Measurements from ENCODE around the gene ING3.
A peak's percentile ranks its signal among the peaks of the same experiment; 100 is the strongest.

The ING3 gene

GRCh38 chr7:121005996-121006584 lies 55.5 kb downstream of the ING3 start:
- DNase-seq: no peak

GRCh38 chr7:121006711-121007315 lies 56.2 kb downstream of the ING3 start:
- no peak for DNase-seq

GRCh38 chr7:121008816-121009215 lies 58.2 kb downstream of the ING3 start:
- no peak for DNase-seq

GRCh38 chr7:121011401-121011800 lies 60.8 kb downstream of the ING3 start:
- DNase-seq: no peak

- no peak for DNase-seq
Observed at GRCh38 chr7:121012170-121012874, 61.7 kb downstream of the ING3 start.

- no peak for DNase-seq
Observed at GRCh38 chr7:121012919-121013318, 62.3 kb downstream of the ING3 start.

GRCh38 chr7:121015560-121015959 lies 65.0 kb downstream of the ING3 start:
- DNase-seq: no peak

GRCh38 chr7:121016966-121017365 lies 66.4 kb downstream of the ING3 start:
- no peak for DNase-seq

- no peak for DNase-seq
Observed at GRCh38 chr7:121017586-121017985, 67.0 kb downstream of the ING3 start.

GRCh38 chr7:121019018-121019417 lies 68.4 kb downstream of the ING3 start:
- no peak for DNase-seq

- DNase-seq: no peak
Observed at GRCh38 chr7:121020249-121020988, 69.8 kb downstream of the ING3 start.

GRCh38 chr7:121020989-121021969 lies 70.7 kb downstream of the ING3 start:
- DNase-seq: no peak

GRCh38 chr7:121023194-121023593 lies 72.6 kb downstream of the ING3 start:
- no peak for DNase-seq

- peak; percentile 41 to 44 for DNase-seq
Observed at GRCh38 chr7:121023683-121024511, 73.3 kb downstream of the ING3 start.

- no peak for DNase-seq
Observed at GRCh38 chr7:121024611-121025010, 74.0 kb downstream of the ING3 start.

- no peak for DNase-seq
Observed at GRCh38 chr7:121026159-121026558, 75.6 kb downstream of the ING3 start.

- DNase-seq: no peak
Observed at GRCh38 chr7:121026577-121027111, 76.1 kb downstream of the ING3 start.

All from NCI-H526 (cell line).